ENCODE data around the gene ERGIC3. TPM values are rescaled to one million over a fixed set of nuclear protein-coding genes. Genes with fewer than 3 reads are reported as not detected.

ERGIC3 gene
- total RNA-seq, 1 experiment from 2014 or later: 341 TPM

DNA sequence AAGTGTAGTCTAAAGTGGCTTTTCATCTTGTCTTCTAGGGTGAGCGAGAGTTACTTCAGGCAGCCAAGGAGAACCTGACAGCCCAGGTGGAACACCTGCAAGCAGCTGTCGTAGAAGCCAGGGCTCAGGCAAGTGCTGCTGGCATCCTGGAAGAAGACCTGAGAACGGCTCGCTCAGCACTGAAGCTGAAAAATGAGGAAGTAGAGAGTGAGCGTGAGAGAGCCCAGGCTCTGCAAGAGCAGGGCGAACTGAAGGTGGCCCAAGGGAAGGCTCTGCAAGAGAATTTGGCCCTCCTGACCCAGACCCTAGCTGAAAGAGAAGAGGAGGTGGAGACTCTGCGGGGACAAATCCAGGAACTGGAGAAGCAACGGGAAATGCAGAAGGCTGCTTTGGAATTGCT lies 39.5 kb upstream of the ERGIC3 start:
- Histone ChIP-seq H3K4me1 (replicated peaks; ENCODE audit: insufficient read depth) (peaks cover 11% of the 10 kb centered on the region; the same call in 1 of the 2 replicates), H3K4me3 (no peak overlapping the region), H4K20me1 (ENCODE audit: insufficient read depth) (no peaks in the 10 kb centered on the region), H3K27ac (no peak overlapping the region), H3K9me3 (ENCODE audit: insufficient read depth, low read depth) (no peaks in the 10 kb centered on the region), H3K4me2 (no peak overlapping the region), H3K27me3 (ENCODE audit: insufficient read depth, low read depth) (no peaks in the 10 kb centered on the region), H3K79me2 (ENCODE audit: low read depth) (no peaks in the 10 kb centered on the region), H2AFZ (no peak overlapping the region), H3K9me2 (ENCODE audit: insufficient read depth) (no peaks in the 10 kb centered on the region), H3F3A (ENCODE audit: insufficient read depth, low read depth) (peaks cover 6% of the 10 kb centered on the region; the same call in 1 of the 2 replicates), H3K36me3 (ENCODE audit: low read depth) (peaks cover under 1% of the 10 kb centered on the region; the same call in 1 of the 2 replicates)
- POLR2A ChIA-PET (ENCODE audit: unreplicated experiment): no interaction called here
- CTCF ChIA-PET: no interaction called here
- intact Hi-C loops (cut with micrococcal nuclease; ENCODE audit: unreplicated experiment): no loop called here
- BruUV-seq (replicated peaks): no TSS peak
- TF ChIP-seq EZH2 (IDR thresholded peaks at IDR 0.05; ENCODE audit: low read depth): no peak
- TF ChIP-seq, protein P1, sequence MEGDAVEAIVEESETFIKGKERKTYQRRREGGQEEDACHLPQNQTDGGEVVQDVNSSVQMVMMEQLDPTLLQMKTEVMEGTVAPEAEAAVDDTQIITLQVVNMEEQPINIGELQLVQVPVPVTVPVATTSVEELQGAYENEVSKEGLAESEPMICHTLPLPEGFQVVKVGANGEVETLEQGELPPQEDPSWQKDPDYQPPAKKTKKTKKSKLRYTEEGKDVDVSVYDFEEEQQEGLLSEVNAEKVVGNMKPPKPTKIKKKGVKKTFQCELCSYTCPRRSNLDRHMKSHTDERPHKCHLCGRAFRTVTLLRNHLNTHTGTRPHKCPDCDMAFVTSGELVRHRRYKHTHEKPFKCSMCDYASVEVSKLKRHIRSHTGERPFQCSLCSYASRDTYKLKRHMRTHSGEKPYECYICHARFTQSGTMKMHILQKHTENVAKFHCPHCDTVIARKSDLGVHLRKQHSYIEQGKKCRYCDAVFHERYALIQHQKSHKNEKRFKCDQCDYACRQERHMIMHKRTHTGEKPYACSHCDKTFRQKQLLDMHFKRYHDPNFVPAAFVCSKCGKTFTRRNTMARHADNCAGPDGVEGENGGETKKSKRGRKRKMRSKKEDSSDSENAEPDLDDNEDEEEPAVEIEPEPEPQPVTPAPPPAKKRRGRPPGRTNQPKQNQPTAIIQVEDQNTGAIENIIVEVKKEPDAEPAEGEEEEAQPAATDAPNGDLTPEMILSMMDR (conservative IDR thresholded peaks at IDR 0.05): no peak
- DNase-seq: no peak

DNA sequence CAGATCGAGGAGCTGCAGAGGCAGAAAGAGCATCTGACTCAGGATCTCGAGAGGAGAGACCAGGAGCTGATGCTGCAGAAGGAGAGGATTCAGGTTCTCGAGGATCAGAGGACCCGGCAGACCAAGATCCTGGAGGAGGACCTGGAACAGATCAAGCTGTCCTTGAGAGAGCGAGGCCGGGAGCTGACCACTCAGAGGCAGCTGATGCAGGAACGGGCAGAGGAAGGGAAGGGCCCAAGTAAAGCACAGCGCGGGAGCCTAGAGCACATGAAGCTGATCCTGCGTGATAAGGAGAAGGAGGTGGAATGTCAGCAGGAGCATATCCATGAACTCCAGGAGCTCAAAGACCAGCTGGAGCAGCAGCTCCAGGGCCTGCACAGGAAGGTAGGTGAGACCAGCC lies 38.6 kb upstream of the ERGIC3 start:
- Histone ChIP-seq H3K4me1 (replicated peaks; ENCODE audit: insufficient read depth) (peaks cover 11% of the 10 kb centered on the region; the same call in 1 of the 2 replicates), H3K9me3 (ENCODE audit: insufficient read depth, low read depth) (no peaks in the 10 kb centered on the region), H3K4me3 (no peak overlapping the region), H3K36me3 (ENCODE audit: low read depth) (no peaks in the 10 kb centered on the region; the same call in 1 of the 2 replicates), H2AFZ (no peak overlapping the region), H3K9me2 (ENCODE audit: insufficient read depth) (no peaks in the 10 kb centered on the region), H3F3A (ENCODE audit: insufficient read depth, low read depth) (peaks cover 6% of the 10 kb centered on the region; the same call in 1 of the 2 replicates), H3K27me3 (ENCODE audit: insufficient read depth, low read depth) (no peaks in the 10 kb centered on the region), H3K79me2 (ENCODE audit: low read depth) (no peaks in the 10 kb centered on the region), H3K4me2 (no peak overlapping the region), H4K20me1 (ENCODE audit: insufficient read depth) (no peaks in the 10 kb centered on the region), H3K27ac (no peak overlapping the region)
- TF ChIP-seq, protein P1 (conservative IDR thresholded peaks at IDR 0.05): no peak
- TF ChIP-seq EZH2 (IDR thresholded peaks at IDR 0.05; ENCODE audit: low read depth): no peak
- intact Hi-C loops (cut with micrococcal nuclease; ENCODE audit: unreplicated experiment): no loop called here
- ChIA-PET CTCF (no interaction called here), POLR2A (ENCODE audit: unreplicated experiment) (no interaction called here)
- BruUV-seq (replicated peaks): no TSS peak
- no peak for DNase-seq

DNA sequence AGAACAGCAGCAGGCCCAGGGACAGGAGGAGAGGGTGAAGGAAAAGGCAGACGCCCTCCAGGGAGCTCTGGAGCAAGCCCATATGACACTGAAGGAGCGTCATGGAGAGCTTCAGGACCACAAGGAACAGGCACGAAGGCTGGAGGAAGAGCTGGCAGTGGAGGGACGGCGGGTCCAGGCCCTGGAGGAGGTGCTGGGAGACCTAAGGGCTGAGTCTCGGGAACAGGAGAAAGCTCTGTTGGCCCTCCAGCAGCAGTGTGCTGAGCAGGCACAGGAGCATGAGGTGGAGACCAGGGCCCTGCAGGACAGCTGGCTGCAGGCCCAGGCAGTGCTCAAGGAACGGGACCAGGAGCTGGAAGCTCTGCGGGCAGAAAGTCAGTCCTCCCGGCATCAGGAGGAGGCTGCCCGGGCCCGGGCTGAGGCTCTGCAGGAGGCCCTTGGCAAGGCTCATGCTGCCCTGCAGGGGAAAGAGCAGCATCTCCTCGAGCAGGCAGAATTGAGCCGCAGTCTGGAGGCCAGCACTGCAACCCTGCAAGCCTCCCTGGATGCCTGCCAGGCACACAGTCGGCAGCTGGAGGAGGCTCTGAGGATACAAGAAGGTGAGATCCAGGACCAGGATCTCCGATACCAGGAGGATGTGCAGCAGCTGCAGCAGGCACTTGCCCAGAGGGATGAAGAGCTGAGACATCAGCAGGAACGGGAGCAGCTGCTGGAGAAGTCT lies 37.9 kb upstream of the ERGIC3 start:
- TF ChIP-seq, protein P1 (conservative IDR thresholded peaks at IDR 0.05): no peak
- TF ChIP-seq EZH2 (IDR thresholded peaks at IDR 0.05; ENCODE audit: low read depth): no peak
- no peaks in the 10 kb centered on the region for H3K9me3 ChIP-seq (ENCODE audit: insufficient read depth, low read depth)
- no TSS peak for BruUV-seq (replicated peaks)
- intact Hi-C loops (cut with micrococcal nuclease; ENCODE audit: unreplicated experiment): no loop called here
- no peaks in the 10 kb centered on the region for H3K79me2 ChIP-seq (ENCODE audit: low read depth)
- no peak overlapping the region for H3K27ac ChIP-seq
- CTCF ChIA-PET: no interaction called here
- H3K36me3 ChIP-seq (ENCODE audit: low read depth): no peaks in the 10 kb centered on the region; the same call in 1 of the 2 replicates
- H4K20me1 ChIP-seq (ENCODE audit: insufficient read depth): no peaks in the 10 kb centered on the region
- no peaks in the 10 kb centered on the region for H3K9me2 ChIP-seq (ENCODE audit: insufficient read depth)
- no peak for DNase-seq
- H3K4me1 ChIP-seq (replicated peaks; ENCODE audit: insufficient read depth): peaks cover 11% of the 10 kb centered on the region; the same call in 1 of the 2 replicates
- no peak overlapping the region for H3K4me2 ChIP-seq
- no peaks in the 10 kb centered on the region for H3K27me3 ChIP-seq (ENCODE audit: insufficient read depth, low read depth)
- peaks cover 6% of the 10 kb centered on the region; the same call in 1 of the 2 replicates for H3F3A ChIP-seq (ENCODE audit: insufficient read depth, low read depth)
- POLR2A ChIA-PET (ENCODE audit: unreplicated experiment): no interaction called here
- H3K4me3 ChIP-seq: no peak overlapping the region
- H2AFZ ChIP-seq: no peak overlapping the region

Measured in PC-9 (cell line).